ENCODE data around the gene MACROD2.

The MACROD2 gene

GRCh38 chr20:14062786-14063185, 67.5 kb downstream of the MACROD2 start:
- DNase-seq (ENCODE audit: low spot score) = no peak

- no peak for DNase-seq (ENCODE audit: low spot score)
These were observed 69.0 kb downstream of the MACROD2 start for GRCh38 chr20:14064333-14064732.

- DNase-seq (ENCODE audit: low spot score) = no peak
These were observed 69.6 kb downstream of the MACROD2 start for GRCh38 chr20:14064921-14065320.

GRCh38 chr20:14065774-14066173, 70.5 kb downstream of the MACROD2 start:
- no peak for DNase-seq (ENCODE audit: low spot score)

- no peak for DNase-seq (ENCODE audit: low spot score)
These were observed 72.3 kb downstream of the MACROD2 start for GRCh38 chr20:14067603-14068002.

- DNase-seq (ENCODE audit: low spot score) = no peak
These were observed 74.5 kb downstream of the MACROD2 start for GRCh38 chr20:14069796-14070195.

- no peak for DNase-seq (ENCODE audit: low spot score)
These were observed 98.3 kb downstream of the MACROD2 start for GRCh38 chr20:14093652-14094051.

- no peak for DNase-seq (ENCODE audit: low spot score)
These were observed 102.9 kb downstream of the MACROD2 start for GRCh38 chr20:14098261-14098660.

- no peak for DNase-seq (ENCODE audit: low spot score)
These were observed 118.1 kb downstream of the MACROD2 start for GRCh38 chr20:14113416-14113815.

- DNase-seq (ENCODE audit: low spot score) = no peak
These were observed 118.9 kb downstream of the MACROD2 start for GRCh38 chr20:14114065-14114704.

GRCh38 chr20:14116037-14116436, 120.7 kb downstream of the MACROD2 start:
- DNase-seq (ENCODE audit: low spot score) = no peak

GRCh38 chr20:14117768-14118167, 122.5 kb downstream of the MACROD2 start:
- no peak for DNase-seq (ENCODE audit: low spot score)

- DNase-seq (ENCODE audit: low spot score) = no peak
These were observed 131.5 kb downstream of the MACROD2 start for GRCh38 chr20:14126856-14127255.

- no peak for DNase-seq (ENCODE audit: low spot score)
These were observed 132.4 kb downstream of the MACROD2 start for GRCh38 chr20:14127514-14128223.

- DNase-seq (ENCODE audit: low spot score) = no peak
These were observed 138.7 kb downstream of the MACROD2 start for GRCh38 chr20:14134004-14134403.

- peak; percentile 68 for DNase-seq (ENCODE audit: low spot score)
These were observed 146.9 kb downstream of the MACROD2 start for GRCh38 chr20:14142171-14142570.

GRCh38 chr20:14142964-14143627, 147.8 kb downstream of the MACROD2 start:
- DNase-seq (ENCODE audit: low spot score) = no peak

GRCh38 chr20:14148042-14148441, 152.7 kb downstream of the MACROD2 start:
- no peak for DNase-seq (ENCODE audit: low spot score)

- DNase-seq (ENCODE audit: low spot score) = no peak
These were observed 160.0 kb downstream of the MACROD2 start for GRCh38 chr20:14155361-14155760.

GRCh38 chr20:14178528-14178927, 183.2 kb downstream of the MACROD2 start:
- DNase-seq (ENCODE audit: low spot score) = no peak

- no peak for DNase-seq (ENCODE audit: low spot score)
These were observed 183.6 kb downstream of the MACROD2 start for GRCh38 chr20:14178952-14179351.

GRCh38 chr20:14189794-14190402, 194.6 kb downstream of the MACROD2 start:
- DNase-seq (ENCODE audit: low spot score) = no peak

GRCh38 chr20:14191559-14191958, 196.2 kb downstream of the MACROD2 start:
- DNase-seq (ENCODE audit: low spot score) = no peak

All from D341Med (cell line).